ENCODE results near the gene MAML1. TPM values are rescaled to one million over a fixed set of nuclear protein-coding genes. Genes with fewer than 3 reads are reported as not detected.
A peak's percentile ranks its signal among the peaks of the same experiment; 100 is the strongest.

Gene MAML1
- total and polyA plus RNA-seq, 2 donors (not counting 1 experiment from before 2014, with no cell fraction given): 6.4 to 7.5 TPM

DNA sequence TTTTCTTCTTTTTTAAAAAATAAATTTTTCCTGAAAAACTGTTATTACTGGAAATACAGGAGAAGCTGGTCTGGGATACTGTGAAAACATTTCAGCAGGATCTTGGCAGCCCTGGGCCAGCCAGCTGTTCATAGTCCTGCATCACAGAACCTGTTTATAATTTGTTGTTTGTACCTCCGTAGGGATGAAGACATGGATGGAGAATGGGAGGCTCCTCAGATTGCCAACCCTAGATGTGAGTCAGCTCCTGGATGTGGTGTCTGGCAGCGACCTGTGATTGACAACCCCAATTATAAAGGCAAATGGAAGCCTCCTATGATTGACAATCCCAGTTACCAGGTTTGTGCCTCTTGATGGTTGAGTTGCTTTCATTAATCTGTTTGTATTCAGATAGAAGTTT is 12.4 kb upstream of the MAML1 start:
- no peak overlapping the region for H3K9ac ChIP-seq (ENCODE audit: insufficient read depth, low read length)
- peak in 1 of 2 donors; percentile 15 for DNase-seq (ENCODE audit: low read depth in 2 of 2)
- peaks cover 2% of the 10 kb centered on the region for H3K4me1 ChIP-seq (ENCODE audit: control insufficient read depth, extremely low read depth, insufficient read depth, low read length)
- no peak for TF ChIP-seq EZH2 (IDR thresholded peaks at IDR 0.05; ENCODE audit: low read length, missing control alignments)
- TF ChIP-seq CTCF (conservative IDR thresholded peaks at IDR 0.05 in 1 of 2, IDR thresholded peaks at IDR 0.05 in 1 of 2; ENCODE audit: low read depth in 1 of 2, low read length in 2 of 2): no peak
- H3K79me2 ChIP-seq (ENCODE audit: control insufficient read depth, insufficient read depth, low read length): peaks cover 10% of the 10 kb centered on the region
- H3K4me2 ChIP-seq (ENCODE audit: extremely low read depth, insufficient read depth, low read length): no peak overlapping the region
- no peaks in the 10 kb centered on the region for H3K27me3 ChIP-seq (ENCODE audit: control insufficient read depth, insufficient read depth, low read length)
- H2AFZ ChIP-seq (ENCODE audit: low read length): no peak overlapping the region
- H3K4me3 ChIP-seq (replicated peaks in 1 of 4; ENCODE audit: control extremely low read depth in 1 of 4, insufficient read depth in 1 of 4, low read depth in 3 of 4, low read length in 4 of 4): no peak overlapping the region
- peaks cover 21% of the 10 kb centered on the region for H3K36me3 ChIP-seq (ENCODE audit: control insufficient read depth, insufficient read depth, low read length)
- no peaks in the 10 kb centered on the region for H3K9me3 ChIP-seq (ENCODE audit: control insufficient read depth, insufficient read depth, low read depth, low read length)
- H4K20me1 ChIP-seq (ENCODE audit: control insufficient read depth, extremely low read depth, insufficient read depth, low read length): no peaks in the 10 kb centered on the region
- H3K27ac ChIP-seq (ENCODE audit: insufficient read depth, low read length): no peak overlapping the region

- Histone ChIP-seq H3K36me3 (ENCODE audit: control insufficient read depth, insufficient read depth, low read length) (peaks cover 18% of the 10 kb centered on the region), H3K4me1 (ENCODE audit: control insufficient read depth, extremely low read depth, insufficient read depth, low read length) (no peaks in the 10 kb centered on the region), H3K9ac (ENCODE audit: insufficient read depth, low read length) (no peak overlapping the region), H3K27ac (ENCODE audit: insufficient read depth, low read length) (no peak overlapping the region), H4K20me1 (ENCODE audit: control insufficient read depth, extremely low read depth, insufficient read depth, low read length) (no peaks in the 10 kb centered on the region), H2AFZ (ENCODE audit: low read length) (no peak overlapping the region), H3K4me3 (replicated peaks in 1 of 4; ENCODE audit: control extremely low read depth in 1 of 4, insufficient read depth in 1 of 4, low read depth in 3 of 4, low read length in 4 of 4) (no peak overlapping the region), H3K9me3 (ENCODE audit: control insufficient read depth, insufficient read depth, low read depth, low read length) (no peaks in the 10 kb centered on the region), H3K79me2 (ENCODE audit: control insufficient read depth, insufficient read depth, low read length) (peaks cover 5% of the 10 kb centered on the region), H3K4me2 (ENCODE audit: extremely low read depth, insufficient read depth, low read length) (no peak overlapping the region), H3K27me3 (ENCODE audit: control insufficient read depth, insufficient read depth, low read length) (no peaks in the 10 kb centered on the region)
- DNase-seq (ENCODE audit: low read depth in 2 of 2): no peak
- no peak for TF ChIP-seq CTCF (conservative IDR thresholded peaks at IDR 0.05 in 1 of 2, IDR thresholded peaks at IDR 0.05 in 1 of 2; ENCODE audit: low read depth in 1 of 2, low read length in 2 of 2)
Observed at GRCh38 chr5:179724163-179724562, 8.5 kb upstream of the MAML1 start.

DNA sequence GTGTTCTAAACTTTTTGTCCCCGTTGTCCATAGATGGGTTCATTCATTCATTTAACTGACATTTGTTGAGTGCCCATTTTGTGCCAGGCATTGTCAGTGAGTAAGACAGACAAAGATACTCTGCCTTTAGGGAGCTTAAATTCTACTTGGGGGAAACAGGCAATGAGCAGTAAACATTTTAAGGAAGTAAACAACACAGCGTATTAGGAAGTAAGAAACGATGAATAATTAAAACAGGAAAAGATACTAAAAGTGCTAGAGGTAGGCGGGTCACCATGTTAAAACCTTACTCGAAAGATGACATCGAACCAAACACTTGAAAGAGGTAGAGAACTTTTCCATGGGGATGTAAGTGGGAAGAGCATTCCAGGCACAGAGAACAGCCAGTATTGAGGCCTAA is 5.5 kb upstream of the MAML1 start:
- Histone ChIP-seq H3K4me3 (replicated peaks in 1 of 4; ENCODE audit: control extremely low read depth in 1 of 4, insufficient read depth in 1 of 4, low read depth in 3 of 4, low read length in 4 of 4) (no peak overlapping the region), H4K20me1 (ENCODE audit: control insufficient read depth, extremely low read depth, insufficient read depth, low read length) (no peaks in the 10 kb centered on the region), H3K9me3 (ENCODE audit: control insufficient read depth, insufficient read depth, low read depth, low read length) (no peaks in the 10 kb centered on the region), H3K9ac (ENCODE audit: insufficient read depth, low read length) (no peak overlapping the region), H3K4me2 (ENCODE audit: extremely low read depth, insufficient read depth, low read length) (no peak overlapping the region), H3K79me2 (ENCODE audit: control insufficient read depth, insufficient read depth, low read length) (peaks cover 3% of the 10 kb centered on the region), H3K27ac (ENCODE audit: insufficient read depth, low read length) (no peak overlapping the region), H3K36me3 (ENCODE audit: control insufficient read depth, insufficient read depth, low read length) (peaks cover 16% of the 10 kb centered on the region), H2AFZ (ENCODE audit: low read length) (no peak overlapping the region), H3K4me1 (ENCODE audit: control insufficient read depth, extremely low read depth, insufficient read depth, low read length) (peaks cover 3% of the 10 kb centered on the region), H3K27me3 (ENCODE audit: control insufficient read depth, insufficient read depth, low read length) (no peaks in the 10 kb centered on the region)
- DNase-seq (ENCODE audit: low read depth in 2 of 2): no peak
- no peak for TF ChIP-seq CTCF (conservative IDR thresholded peaks at IDR 0.05 in 1 of 2, IDR thresholded peaks at IDR 0.05 in 1 of 2; ENCODE audit: low read depth in 1 of 2, low read length in 2 of 2)
- TF ChIP-seq EZH2 (IDR thresholded peaks at IDR 0.05; ENCODE audit: low read length, missing control alignments): no peak
